Activated naive CD8-positive, alpha-beta T cell (primary cell): ENCODE measurements around the gene SDK2.
"Not testable (repeated sequence)": the region's sequence is repeated elsewhere in the genome, so short reads cannot be mapped to it uniquely, and the experiment has no call there.

Source experiments
- H3K27ac Mint-ChIP-seq: one replicate; pipeline ENCODE4 v1.8.0; 2021; ENCODE audit warnings: mixed read lengths
- H3K27me3 Mint-ChIP-seq: one replicate; pipeline ENCODE4 v1.8.0; 2021; ENCODE audit warnings: mixed read lengths
- H3K36me3 Mint-ChIP-seq: one replicate; pipeline ENCODE4 v1.8.0; 2021; ENCODE audit warnings: mixed read lengths
- H3K4me1 Mint-ChIP-seq: one replicate; pipeline ENCODE4 v1.8.0; 2021; ENCODE audit warnings: low read depth, mixed read lengths
- H3K4me3 Mint-ChIP-seq: one replicate; pipeline ENCODE4 v1.8.0; 2021; ENCODE audit warnings: mild to moderate bottlenecking, mixed read lengths
- H3K9me3 Mint-ChIP-seq: one replicate; pipeline ENCODE4 v1.8.0; 2021; ENCODE audit warnings: low read depth, mixed read lengths

The SDK2 gene

GRCh38 chr17:73455050-73455687 is 189.1 kb downstream of the SDK2 start:
- H3K27me3 Mint-ChIP-seq: no peaks in the 10 kb centered on the region
- H3K4me3 Mint-ChIP-seq: no peak overlapping the region
- H3K36me3 Mint-ChIP-seq: peaks cover 10% of the 10 kb centered on the region
- no peaks in the 10 kb centered on the region for H3K9me3 Mint-ChIP-seq
- H3K4me1 Mint-ChIP-seq: no peaks in the 10 kb centered on the region
- H3K27ac Mint-ChIP-seq: no peak overlapping the region

- not testable (repeated sequence) for H3K27ac Mint-ChIP-seq, H3K27me3 Mint-ChIP-seq, H3K9me3 Mint-ChIP-seq, H3K4me1 Mint-ChIP-seq, H3K4me3 Mint-ChIP-seq
- peaks cover 10% of the 10 kb centered on the region for H3K36me3 Mint-ChIP-seq
Observed at GRCh38 chr17:73453494-73453893, 190.8 kb downstream of the SDK2 start.

GRCh38 chr17:73453090-73453489 is 191.2 kb downstream of the SDK2 start:
- Mint-ChIP-seq H3K4me1 (no peaks in the 10 kb centered on the region), H3K27me3 (no peaks in the 10 kb centered on the region), H3K4me3 (no peak overlapping the region), H3K36me3 (peaks cover 10% of the 10 kb centered on the region), H3K9me3 (no peaks in the 10 kb centered on the region), H3K27ac (no peak overlapping the region)

GRCh38 chr17:73452009-73452408 is 192.2 kb downstream of the SDK2 start:
- Mint-ChIP-seq H3K36me3 (peaks cover 10% of the 10 kb centered on the region), H3K9me3 (no peaks in the 10 kb centered on the region)

GRCh38 chr17:73447319-73447718 is 196.9 kb downstream of the SDK2 start:
- H3K9me3 Mint-ChIP-seq: no peaks in the 10 kb centered on the region
- H3K36me3 Mint-ChIP-seq: no peaks in the 10 kb centered on the region
- no peaks in the 10 kb centered on the region for H3K4me1 Mint-ChIP-seq
- no peak overlapping the region for H3K27ac Mint-ChIP-seq
- no peak overlapping the region for H3K4me3 Mint-ChIP-seq
- H3K27me3 Mint-ChIP-seq: no peaks in the 10 kb centered on the region

More at GRCh38 chr17:73452009-73452408, 192.2 kb downstream of the SDK2 start:
- no peaks in the 10 kb centered on the region for H3K27me3 Mint-ChIP-seq
- no peak overlapping the region for H3K27ac Mint-ChIP-seq
- H3K4me3 Mint-ChIP-seq: no peak overlapping the region
- no peaks in the 10 kb centered on the region for H3K4me1 Mint-ChIP-seq

GRCh38 chr17:73446617-73447016 is 197.6 kb downstream of the SDK2 start:
- Mint-ChIP-seq H3K27me3 (no peaks in the 10 kb centered on the region), H3K27ac (no peak overlapping the region), H3K36me3 (no peaks in the 10 kb centered on the region), H3K4me3 (no peak overlapping the region), H3K9me3 (no peaks in the 10 kb centered on the region), H3K4me1 (no peaks in the 10 kb centered on the region)

GRCh38 chr17:73445466-73445865 is 198.8 kb downstream of the SDK2 start:
- Mint-ChIP-seq H3K27ac (no peak overlapping the region), H3K4me3 (no peak overlapping the region), H3K27me3 (no peaks in the 10 kb centered on the region), H3K9me3 (no peaks in the 10 kb centered on the region), H3K36me3 (no peaks in the 10 kb centered on the region), H3K4me1 (no peaks in the 10 kb centered on the region)

GRCh38 chr17:73444021-73444420 is 200.2 kb downstream of the SDK2 start:
- no peaks in the 10 kb centered on the region for H3K27me3 Mint-ChIP-seq
- no peak overlapping the region for H3K27ac Mint-ChIP-seq
- no peak overlapping the region for H3K4me3 Mint-ChIP-seq
- peaks cover 2% of the 10 kb centered on the region for H3K36me3 Mint-ChIP-seq
- H3K9me3 Mint-ChIP-seq: no peaks in the 10 kb centered on the region
- no peaks in the 10 kb centered on the region for H3K4me1 Mint-ChIP-seq

- Mint-ChIP-seq H3K9me3 (no peaks in the 10 kb centered on the region), H3K27me3 (no peaks in the 10 kb centered on the region), H3K4me3 (no peak overlapping the region), H3K4me1 (no peaks in the 10 kb centered on the region), H3K36me3 (peaks cover 2% of the 10 kb centered on the region), H3K27ac (no peak overlapping the region)
Observed at GRCh38 chr17:73439597-73439996, 204.6 kb downstream of the SDK2 start.

- Mint-ChIP-seq H3K36me3 (peaks cover 2% of the 10 kb centered on the region), H3K9me3 (no peaks in the 10 kb centered on the region)
Observed at GRCh38 chr17:73437826-73438225, 206.4 kb downstream of the SDK2 start.

GRCh38 chr17:73436954-73437353 is 207.3 kb downstream of the SDK2 start:
- H3K27ac Mint-ChIP-seq: no peak overlapping the region
- H3K36me3 Mint-ChIP-seq: peaks cover 2% of the 10 kb centered on the region
- H3K27me3 Mint-ChIP-seq: no peaks in the 10 kb centered on the region
- no peaks in the 10 kb centered on the region for H3K4me1 Mint-ChIP-seq
- H3K9me3 Mint-ChIP-seq: no peaks in the 10 kb centered on the region
- no peak overlapping the region for H3K4me3 Mint-ChIP-seq

More at GRCh38 chr17:73437826-73438225, 206.4 kb downstream of the SDK2 start:
- H3K4me3 Mint-ChIP-seq: no peak overlapping the region
- no peaks in the 10 kb centered on the region for H3K27me3 Mint-ChIP-seq
- H3K4me1 Mint-ChIP-seq: no peaks in the 10 kb centered on the region
- H3K27ac Mint-ChIP-seq: no peak overlapping the region

- Mint-ChIP-seq H3K4me1 (peaks cover 5% of the 10 kb centered on the region), H3K27ac (no peak overlapping the region), H3K4me3 (no peak overlapping the region), H3K9me3 (no peaks in the 10 kb centered on the region), H3K36me3 (peaks cover 2% of the 10 kb centered on the region), H3K27me3 (no peaks in the 10 kb centered on the region)
Observed at GRCh38 chr17:73435412-73435811, 208.8 kb downstream of the SDK2 start.

- Mint-ChIP-seq H3K4me1 (peaks cover 9% of the 10 kb centered on the region), H3K4me3 (no peak overlapping the region), H3K36me3 (no peaks in the 10 kb centered on the region), H3K27ac (no peak overlapping the region), H3K9me3 (no peaks in the 10 kb centered on the region), H3K27me3 (no peaks in the 10 kb centered on the region)
Observed at GRCh38 chr17:73434154-73434553, 210.1 kb downstream of the SDK2 start.

- H3K4me3 Mint-ChIP-seq: no peak overlapping the region
- H3K27ac Mint-ChIP-seq: no peak overlapping the region
- no peaks in the 10 kb centered on the region for H3K36me3 Mint-ChIP-seq
- H3K4me1 Mint-ChIP-seq: peaks cover 9% of the 10 kb centered on the region
- no peaks in the 10 kb centered on the region for H3K27me3 Mint-ChIP-seq
- H3K9me3 Mint-ChIP-seq: no peaks in the 10 kb centered on the region
Observed at GRCh38 chr17:73433501-73433900, 210.7 kb downstream of the SDK2 start.

- H3K4me3 Mint-ChIP-seq: no peak overlapping the region
- no peaks in the 10 kb centered on the region for H3K36me3 Mint-ChIP-seq
- H3K27ac Mint-ChIP-seq: no peak overlapping the region
- H3K27me3 Mint-ChIP-seq: no peaks in the 10 kb centered on the region
- H3K4me1 Mint-ChIP-seq: peaks cover 9% of the 10 kb centered on the region
- no peaks in the 10 kb centered on the region for H3K9me3 Mint-ChIP-seq
Observed at GRCh38 chr17:73432624-73433190, 211.5 kb downstream of the SDK2 start.
